COR-L47 (cell line): ENCODE measurements around the gene HHAT.

ENCODE experiments used
- DNase-seq: peaks from one replicate; lab custom pipeline; 2025; lab: John Stamatoyannopoulos, UW

Gene HHAT

GRCh38 chr1:210487021-210487420 lies 158.3 kb downstream of the HHAT start:
- DNase-seq, result no peak

GRCh38 chr1:210489491-210489890 lies 160.8 kb downstream of the HHAT start:
- no peak for DNase-seq

GRCh38 chr1:210490781-210491180 lies 162.1 kb downstream of the HHAT start:
- DNase-seq, result no peak

DNA sequence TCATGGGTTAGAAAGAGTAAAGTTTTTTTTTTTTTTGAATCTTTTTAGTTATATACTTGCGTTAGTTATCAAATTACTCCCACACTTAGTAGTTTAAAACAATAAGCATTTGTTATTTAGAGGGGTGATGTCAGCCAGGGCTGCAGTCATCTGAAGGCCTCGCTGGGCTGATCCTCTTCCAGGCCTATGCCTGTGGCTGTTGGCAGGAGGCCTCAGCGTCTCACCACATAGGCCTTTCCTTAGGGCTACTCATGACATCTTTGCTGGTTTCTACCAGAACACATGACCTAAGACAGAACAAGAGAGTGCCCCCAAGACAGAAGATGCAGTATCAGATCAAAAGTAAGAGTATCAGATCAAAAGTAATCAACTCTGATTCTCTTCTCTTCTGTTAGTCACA lies 167.4 kb downstream of the HHAT start:
- DNase-seq, result no peak

DNA sequence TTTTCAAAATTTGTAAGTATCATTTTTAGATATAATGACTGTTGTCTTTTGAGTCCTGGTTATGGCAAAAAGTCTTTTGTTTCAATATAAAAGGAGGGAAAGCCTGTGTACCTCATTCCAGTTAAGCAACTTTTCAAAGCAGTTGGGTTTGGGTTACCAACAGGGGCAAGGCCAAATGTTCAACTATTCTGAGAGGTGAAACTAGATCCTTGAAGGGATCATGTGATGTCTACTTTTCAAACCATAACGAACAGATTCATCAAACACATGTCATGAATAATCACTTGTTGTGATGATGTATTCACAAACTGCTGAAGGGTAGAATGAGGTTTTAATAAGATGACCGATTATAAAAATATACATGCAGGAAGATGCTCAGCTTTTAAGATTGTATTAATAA lies 171.3 kb downstream of the HHAT start:
- DNase-seq, result no peak

DNA sequence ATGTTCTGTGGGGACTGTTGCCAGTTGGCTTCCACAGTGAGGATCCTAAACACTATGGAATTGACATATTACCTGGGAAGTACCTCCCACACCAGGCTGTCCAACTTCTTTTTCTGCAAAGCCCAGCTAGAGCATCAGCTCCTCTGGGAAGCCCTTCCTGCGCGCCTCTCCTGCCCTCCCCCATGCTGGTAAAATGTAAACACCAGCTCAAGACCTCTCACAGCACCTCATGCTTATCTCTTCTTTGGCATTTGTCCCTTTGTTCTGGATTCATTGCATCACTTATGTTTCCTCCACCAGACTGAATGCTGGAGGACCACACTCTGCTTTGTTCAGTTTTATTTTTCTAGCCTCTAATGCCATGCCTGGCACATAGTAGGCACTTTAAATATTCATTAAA lies 172.1 kb downstream of the HHAT start:
- DNase-seq, result no peak

- DNase-seq, result no peak
Measured at GRCh38 chr1:210504286-210504685, 175.6 kb downstream of the HHAT start.

- no peak for DNase-seq
Measured at GRCh38 chr1:210505601-210506496, 177.1 kb downstream of the HHAT start.

DNA sequence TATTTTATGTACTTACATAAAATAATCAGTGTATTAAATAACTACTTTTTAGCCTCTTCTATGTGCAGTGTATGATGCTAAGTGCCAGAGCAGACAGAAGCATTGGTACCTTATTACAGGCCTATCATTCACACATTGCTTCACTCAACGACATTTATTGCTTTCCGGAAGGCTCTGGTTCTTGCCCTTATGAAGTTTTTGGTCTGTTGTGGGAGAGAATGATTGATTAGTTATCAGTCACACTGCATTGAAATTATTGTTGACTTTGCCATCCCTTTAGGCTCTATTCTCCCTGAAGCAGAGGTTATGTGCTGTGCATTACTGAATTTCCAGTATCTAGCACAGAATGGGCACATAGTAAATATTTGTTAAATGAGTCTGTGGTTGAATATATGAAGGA lies 178.0 kb downstream of the HHAT start:
- DNase-seq, result no peak

- DNase-seq, result no peak
Measured at GRCh38 chr1:210516092-210516656, 187.5 kb downstream of the HHAT start.

DNA sequence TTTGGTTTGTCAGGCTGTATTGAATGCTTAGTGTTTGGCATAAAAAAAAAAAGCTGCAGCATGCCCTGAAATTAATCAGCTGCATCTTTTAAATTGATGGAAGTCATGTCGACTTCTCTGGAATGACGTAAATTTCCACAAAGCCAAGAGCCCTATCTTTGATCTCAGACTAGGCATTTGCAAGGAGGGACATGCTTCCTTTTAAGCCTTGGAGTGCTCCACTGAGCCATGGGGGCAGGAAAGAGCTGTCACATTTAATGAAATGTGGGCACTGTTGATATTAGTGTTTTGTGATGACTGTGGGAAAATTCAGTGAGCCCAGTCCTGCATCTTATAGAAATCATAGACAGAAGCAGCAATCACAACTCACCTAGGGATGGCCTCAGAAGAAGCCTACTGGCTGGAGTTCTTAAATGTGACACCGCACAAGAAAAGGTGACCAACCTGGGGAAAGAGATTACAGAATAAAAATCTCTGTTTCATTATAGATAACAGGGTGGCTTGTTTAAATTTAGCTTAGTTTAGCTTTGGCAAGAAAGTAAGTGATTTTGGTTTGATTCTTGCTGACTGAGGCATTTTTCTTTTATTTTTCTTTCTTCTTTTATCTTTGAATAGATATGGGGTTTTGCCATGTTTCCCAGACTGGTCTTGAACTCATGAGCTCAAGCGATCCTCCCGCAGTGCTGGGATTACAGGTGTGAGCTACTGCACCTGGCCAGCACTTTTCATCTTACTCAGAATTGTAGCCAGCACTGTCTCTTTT lies 188.2 kb downstream of the HHAT start:
- DNase-seq, result no peak

GRCh38 chr1:210523830-210524229 lies 195.1 kb downstream of the HHAT start:
- no peak for DNase-seq

DNA sequence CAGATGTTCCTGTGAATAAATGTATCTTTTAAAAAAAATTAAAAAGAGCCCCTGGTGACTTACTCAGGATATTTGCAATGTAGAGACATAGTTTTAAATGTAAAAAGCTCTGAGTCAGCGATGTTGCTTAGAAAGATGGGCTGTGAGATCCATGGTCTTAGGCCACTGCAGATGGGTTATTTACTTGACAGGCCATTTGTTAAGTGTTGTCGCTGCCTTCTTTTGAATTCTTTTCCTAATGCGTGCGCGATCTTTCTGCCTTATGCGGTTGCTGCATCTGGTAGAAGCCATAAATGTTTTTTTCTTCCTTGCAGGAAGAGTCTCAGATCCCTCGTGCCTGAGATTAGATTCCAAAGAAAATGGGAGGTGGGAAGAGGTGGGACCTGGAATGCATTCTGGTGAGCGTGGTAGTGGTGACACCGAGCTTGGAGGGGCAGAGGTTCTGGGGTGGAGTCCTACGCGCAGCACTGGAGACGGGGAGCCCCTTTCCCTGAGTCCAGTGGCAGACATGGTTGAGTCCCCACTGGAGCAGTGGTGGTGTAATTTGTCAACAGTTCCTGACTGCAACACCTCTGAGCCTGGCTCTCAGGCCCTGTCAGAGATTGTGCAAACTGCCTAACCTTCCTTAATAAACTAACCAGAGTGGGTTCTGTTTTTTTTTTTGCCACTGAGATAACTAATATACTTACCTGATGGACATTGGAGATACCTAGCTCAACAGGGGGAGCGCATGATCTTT lies 197.2 kb downstream of the HHAT start:
- no peak for DNase-seq

- no peak for DNase-seq
Measured at GRCh38 chr1:210527091-210527490, 198.4 kb downstream of the HHAT start.

- no peak for DNase-seq
Measured at GRCh38 chr1:210531475-210532222, 202.9 kb downstream of the HHAT start.

- no peak for DNase-seq
Measured at GRCh38 chr1:210532223-210532598, 203.5 kb downstream of the HHAT start.

GRCh38 chr1:210535761-210536160 lies 207.1 kb downstream of the HHAT start:
- DNase-seq, result no peak

- peak; percentile 91 for DNase-seq
Measured at GRCh38 chr1:210536254-210536961, 207.7 kb downstream of the HHAT start.

- no peak for DNase-seq
Measured at GRCh38 chr1:210540288-210540687, 211.6 kb downstream of the HHAT start.

- DNase-seq, result no peak
Measured at GRCh38 chr1:210541680-210542358, 213.1 kb downstream of the HHAT start.
